Measurements from ENCODE around the gene REEP6.

- TF ChIP-seq, protein P1, sequence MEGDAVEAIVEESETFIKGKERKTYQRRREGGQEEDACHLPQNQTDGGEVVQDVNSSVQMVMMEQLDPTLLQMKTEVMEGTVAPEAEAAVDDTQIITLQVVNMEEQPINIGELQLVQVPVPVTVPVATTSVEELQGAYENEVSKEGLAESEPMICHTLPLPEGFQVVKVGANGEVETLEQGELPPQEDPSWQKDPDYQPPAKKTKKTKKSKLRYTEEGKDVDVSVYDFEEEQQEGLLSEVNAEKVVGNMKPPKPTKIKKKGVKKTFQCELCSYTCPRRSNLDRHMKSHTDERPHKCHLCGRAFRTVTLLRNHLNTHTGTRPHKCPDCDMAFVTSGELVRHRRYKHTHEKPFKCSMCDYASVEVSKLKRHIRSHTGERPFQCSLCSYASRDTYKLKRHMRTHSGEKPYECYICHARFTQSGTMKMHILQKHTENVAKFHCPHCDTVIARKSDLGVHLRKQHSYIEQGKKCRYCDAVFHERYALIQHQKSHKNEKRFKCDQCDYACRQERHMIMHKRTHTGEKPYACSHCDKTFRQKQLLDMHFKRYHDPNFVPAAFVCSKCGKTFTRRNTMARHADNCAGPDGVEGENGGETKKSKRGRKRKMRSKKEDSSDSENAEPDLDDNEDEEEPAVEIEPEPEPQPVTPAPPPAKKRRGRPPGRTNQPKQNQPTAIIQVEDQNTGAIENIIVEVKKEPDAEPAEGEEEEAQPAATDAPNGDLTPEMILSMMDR (IDR thresholded peaks at IDR 0.05) = no peak
- TF ChIP-seq POLR2A (IDR thresholded peaks at IDR 0.05) = no peak
Measured at GRCh38 chr19:1446713-1447481, 44.1 kb upstream of the REEP6 start.

Measured in thyroid gland (tissue), 4 donors.